HS-5 (cell line): ENCODE results near the gene NCS1.

Source experiments
- DNase-seq: peaks from one replicate; pipeline ENCODE4 v3.0.0-alpha.2; 2012; ENCODE audit warnings: low read depth

NCS1 gene

GRCh38 chr9:130177898-130178805 lies 5.9 kb downstream of the NCS1 start:
- no peak for DNase-seq

- no peak for DNase-seq
These were observed 7.2 kb downstream of the NCS1 start for GRCh38 chr9:130179331-130179907.

- no peak for DNase-seq
These were observed 8.3 kb downstream of the NCS1 start for GRCh38 chr9:130180516-130180915.

- DNase-seq: no peak
These were observed 9.6 kb downstream of the NCS1 start for GRCh38 chr9:130181678-130182380.

GRCh38 chr9:130182381-130182909 lies 10.2 kb downstream of the NCS1 start:
- DNase-seq: no peak

- DNase-seq: peak; percentile 39
These were observed 11.0 kb downstream of the NCS1 start for GRCh38 chr9:130183133-130183762.

GRCh38 chr9:130185017-130185416 lies 12.8 kb downstream of the NCS1 start:
- no peak for DNase-seq

- DNase-seq: no peak
These were observed 13.4 kb downstream of the NCS1 start for GRCh38 chr9:130185490-130186031.

- no peak for DNase-seq
These were observed 13.8 kb downstream of the NCS1 start for GRCh38 chr9:130186051-130186450.

GRCh38 chr9:130186839-130187522 lies 14.8 kb downstream of the NCS1 start:
- peak; percentile 22 for DNase-seq

- no peak for DNase-seq
These were observed 15.3 kb downstream of the NCS1 start for GRCh38 chr9:130187523-130187846.

- DNase-seq: no peak
These were observed 16.8 kb downstream of the NCS1 start for GRCh38 chr9:130188860-130189481.

- DNase-seq: no peak
These were observed 17.6 kb downstream of the NCS1 start for GRCh38 chr9:130189840-130190239.

GRCh38 chr9:130191068-130191748 lies 19.0 kb downstream of the NCS1 start:
- DNase-seq: no peak

GRCh38 chr9:130191749-130192120 lies 19.5 kb downstream of the NCS1 start:
- no peak for DNase-seq

- DNase-seq: no peak
These were observed 20.3 kb downstream of the NCS1 start for GRCh38 chr9:130192382-130192999.

GRCh38 chr9:130193103-130193502 lies 20.9 kb downstream of the NCS1 start:
- no peak for DNase-seq

- no peak for DNase-seq
These were observed 21.6 kb downstream of the NCS1 start for GRCh38 chr9:130193531-130194377.

- DNase-seq: no peak
These were observed 22.3 kb downstream of the NCS1 start for GRCh38 chr9:130194378-130194932.
